Progenitor cell of endocrine pancreas (in vitro differentiated cells): Measurements from ENCODE around the gene TNFAIP8. TPM values are rescaled to one million over a fixed set of nuclear protein-coding genes. Genes with fewer than 3 reads are reported as not detected.

Experiments used
- DNase-seq: peaks from one replicate; pipeline ENCODE4 v3.0.0; 2021; ENCODE audit warnings: low spot score; ENCODE audit not compliant: unreplicated experiment
- H3K27ac Mint-ChIP-seq: 2 replicates; pipeline ENCODE4 v1.8.0; 2021; ENCODE audit warnings: mild to moderate bottlenecking, moderate library complexity, mixed read lengths
- H3K27me3 Mint-ChIP-seq: 2 replicates; pipeline ENCODE4 v1.8.0; 2021; ENCODE audit warnings: mixed read lengths
- H3K36me3 Mint-ChIP-seq: 2 replicates; pipeline ENCODE4 v1.8.0; 2022; ENCODE audit warnings: mixed read lengths; ENCODE audit not compliant: insufficient read depth
- H3K4me1 Mint-ChIP-seq: 2 replicates; pipeline ENCODE4 v1.8.0; 2021; ENCODE audit warnings: low read depth, mixed read lengths
- H3K4me3 Mint-ChIP-seq: 2 replicates; pipeline ENCODE4 v1.8.0; 2021; ENCODE audit warnings: low read depth, mild to moderate bottlenecking, moderate library complexity, mixed read lengths
- H3K9me3 Mint-ChIP-seq: 2 replicates; pipeline ENCODE4 v1.8.0; 2021; ENCODE audit warnings: low read depth, mixed read lengths
- total RNA-seq: library from RNA; stranded (reverse); gene quantifications from 2 replicates; pipeline ENCODE4 v1.2.1, GENCODE V29; 2021
- TF ChIP-seq, protein P1 (sequence below): fragments of 200-600 bp; sonication (generic); IDR thresholded peaks from one replicate; pipeline ENCODE4 v1.5.0; 2021; ENCODE audit warnings: antibody characterized with exemption, mild to moderate bottlenecking; ENCODE audit not compliant: unreplicated experiment

TNFAIP8 gene
- total RNA-seq, 1 donor from 2014 or later: 8.0 TPM

- H3K27ac Mint-ChIP-seq: no peak overlapping the region
- no peak overlapping the region for H3K4me3 Mint-ChIP-seq
- H3K9me3 Mint-ChIP-seq: no peaks in the 10 kb centered on the region
- TF ChIP-seq, protein P1, sequence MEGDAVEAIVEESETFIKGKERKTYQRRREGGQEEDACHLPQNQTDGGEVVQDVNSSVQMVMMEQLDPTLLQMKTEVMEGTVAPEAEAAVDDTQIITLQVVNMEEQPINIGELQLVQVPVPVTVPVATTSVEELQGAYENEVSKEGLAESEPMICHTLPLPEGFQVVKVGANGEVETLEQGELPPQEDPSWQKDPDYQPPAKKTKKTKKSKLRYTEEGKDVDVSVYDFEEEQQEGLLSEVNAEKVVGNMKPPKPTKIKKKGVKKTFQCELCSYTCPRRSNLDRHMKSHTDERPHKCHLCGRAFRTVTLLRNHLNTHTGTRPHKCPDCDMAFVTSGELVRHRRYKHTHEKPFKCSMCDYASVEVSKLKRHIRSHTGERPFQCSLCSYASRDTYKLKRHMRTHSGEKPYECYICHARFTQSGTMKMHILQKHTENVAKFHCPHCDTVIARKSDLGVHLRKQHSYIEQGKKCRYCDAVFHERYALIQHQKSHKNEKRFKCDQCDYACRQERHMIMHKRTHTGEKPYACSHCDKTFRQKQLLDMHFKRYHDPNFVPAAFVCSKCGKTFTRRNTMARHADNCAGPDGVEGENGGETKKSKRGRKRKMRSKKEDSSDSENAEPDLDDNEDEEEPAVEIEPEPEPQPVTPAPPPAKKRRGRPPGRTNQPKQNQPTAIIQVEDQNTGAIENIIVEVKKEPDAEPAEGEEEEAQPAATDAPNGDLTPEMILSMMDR: no peak
- H3K36me3 Mint-ChIP-seq: no peaks in the 10 kb centered on the region
- DNase-seq: no peak
- H3K27me3 Mint-ChIP-seq: no peaks in the 10 kb centered on the region
- peaks cover 3% of the 10 kb centered on the region for H3K4me1 Mint-ChIP-seq
Measured at GRCh38 chr5:119333421-119333851, 22.4 kb upstream of the TNFAIP8 start.

DNA sequence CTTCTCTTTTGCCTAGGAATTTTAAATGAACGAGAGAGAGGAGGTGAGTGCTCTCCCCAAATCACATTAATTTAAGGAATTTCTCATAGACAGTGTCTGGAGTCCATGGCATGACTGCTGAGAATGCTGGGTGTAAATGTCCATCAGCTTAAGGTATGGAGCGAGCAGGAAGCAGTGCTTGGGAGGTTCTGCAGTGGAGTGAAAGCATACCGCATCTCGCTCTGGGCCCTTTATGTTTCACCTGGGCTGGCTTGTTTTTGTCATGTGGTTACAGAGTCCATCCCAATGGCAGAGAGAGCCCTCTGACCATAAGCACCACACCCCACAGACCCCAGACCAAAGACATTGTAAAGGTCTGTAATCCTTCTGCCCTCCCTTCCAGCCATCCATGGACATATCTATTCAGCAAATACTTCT, 20.6 kb upstream of the TNFAIP8 start:
- Mint-ChIP-seq H3K27ac (no peak overlapping the region), H3K4me3 (no peak overlapping the region), H3K36me3 (no peaks in the 10 kb centered on the region), H3K4me1 (peaks cover 3% of the 10 kb centered on the region), H3K27me3 (no peaks in the 10 kb centered on the region), H3K9me3 (no peaks in the 10 kb centered on the region)
- TF ChIP-seq, protein P1: no peak
- no peak for DNase-seq

DNA sequence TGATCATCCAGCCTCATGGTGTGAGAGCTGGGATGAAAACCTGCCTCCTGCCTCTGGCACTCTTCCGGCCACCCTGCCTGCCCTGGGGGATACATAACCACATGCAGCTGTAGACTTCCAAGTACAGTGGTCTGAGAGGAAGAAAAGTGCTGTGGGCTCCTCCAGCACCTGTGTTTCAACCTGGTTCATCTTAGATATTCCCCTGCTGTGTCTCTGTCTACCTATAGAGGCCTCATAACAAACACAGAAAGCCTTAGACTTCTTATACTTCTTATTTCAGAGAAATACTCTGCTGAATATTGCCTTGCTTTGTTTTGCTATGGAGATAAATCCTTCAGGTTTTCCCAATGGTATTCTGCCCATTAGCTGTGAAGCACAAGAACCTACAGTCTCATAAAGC, 19.6 kb upstream of the TNFAIP8 start:
- H3K4me1 Mint-ChIP-seq: peaks cover 3% of the 10 kb centered on the region
- no peaks in the 10 kb centered on the region for H3K27me3 Mint-ChIP-seq
- H3K4me3 Mint-ChIP-seq: no peak overlapping the region
- H3K27ac Mint-ChIP-seq: no peak overlapping the region
- peaks cover 3% of the 10 kb centered on the region for H3K9me3 Mint-ChIP-seq
- H3K36me3 Mint-ChIP-seq: no peaks in the 10 kb centered on the region
- DNase-seq: no peak
- TF ChIP-seq, protein P1: no peak

DNA sequence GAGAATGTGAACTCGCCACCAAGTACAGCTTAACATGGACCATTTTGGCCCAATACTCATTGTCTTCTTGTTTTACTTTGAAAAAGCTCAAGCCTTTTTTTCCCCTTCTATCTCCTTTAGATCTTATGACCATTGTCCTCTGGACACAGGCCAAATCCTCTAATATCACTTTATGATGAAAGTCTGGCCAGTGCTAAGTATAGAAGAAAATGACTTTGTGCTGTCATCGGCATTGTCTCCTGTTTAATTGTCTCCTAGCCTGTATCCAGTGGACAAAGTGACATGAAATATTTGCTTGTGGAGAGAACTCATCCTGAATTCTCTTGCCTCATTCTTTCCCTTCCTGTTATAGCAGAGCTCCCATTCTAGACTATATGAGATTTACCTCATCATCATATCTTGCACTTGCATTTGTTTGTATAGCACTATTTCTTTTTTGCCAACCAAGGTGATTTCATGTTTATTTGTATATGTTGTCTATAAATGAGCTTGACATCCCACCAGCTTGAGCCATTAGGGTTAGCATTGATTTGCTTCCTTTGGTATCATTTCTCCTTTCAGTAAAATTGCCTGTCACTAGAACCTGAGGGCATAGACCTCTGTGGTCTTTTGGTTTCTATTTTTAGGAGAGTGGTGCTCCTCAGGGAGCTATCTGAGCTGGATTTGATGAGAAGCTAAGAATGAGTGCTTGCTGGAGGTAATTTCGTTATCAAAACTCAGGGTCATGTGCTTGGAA, 18.8 kb upstream of the TNFAIP8 start:
- TF ChIP-seq, protein P1: no peak
- DNase-seq: no peak
- H3K27ac Mint-ChIP-seq: no peak overlapping the region
- no peaks in the 10 kb centered on the region for H3K27me3 Mint-ChIP-seq
- H3K9me3 Mint-ChIP-seq: peaks cover 3% of the 10 kb centered on the region
- peaks cover 3% of the 10 kb centered on the region for H3K4me1 Mint-ChIP-seq
- no peak overlapping the region for H3K4me3 Mint-ChIP-seq
- H3K36me3 Mint-ChIP-seq: no peaks in the 10 kb centered on the region

DNA sequence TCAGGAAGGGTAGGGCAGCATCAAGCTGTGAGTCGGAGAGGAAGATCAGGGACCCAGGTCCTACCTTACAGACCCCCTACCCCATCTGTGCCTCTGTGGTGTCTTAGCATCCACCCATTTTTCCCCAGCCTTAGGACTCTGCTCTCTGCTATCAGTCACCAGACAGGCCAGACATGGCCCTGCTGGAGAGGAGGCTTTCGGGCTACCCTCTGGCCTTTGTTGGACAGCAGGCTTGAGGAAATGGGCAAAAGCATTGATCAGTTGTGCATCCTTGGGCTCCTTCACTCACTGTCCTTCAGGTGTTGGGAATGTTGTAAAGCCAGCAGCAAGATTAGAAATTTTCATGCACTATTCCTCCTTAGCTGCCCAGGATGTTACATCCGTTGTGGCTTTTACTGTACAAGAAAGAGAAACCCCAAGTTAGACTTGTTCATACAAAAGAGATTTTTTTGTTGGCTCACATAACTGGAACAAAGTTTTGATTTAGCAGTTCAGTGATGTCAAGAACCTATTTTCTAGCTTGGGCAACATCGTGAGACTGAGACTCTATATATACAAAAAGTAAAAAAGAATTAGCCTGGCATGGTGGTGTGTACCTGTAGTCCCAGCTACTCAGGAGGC, 17.4 kb upstream of the TNFAIP8 start:
- H3K4me1 Mint-ChIP-seq: peaks cover 10% of the 10 kb centered on the region

More for the DNA sequence above, 17.4 kb upstream of the TNFAIP8 start:
- no peak overlapping the region for H3K27ac Mint-ChIP-seq
- H3K27me3 Mint-ChIP-seq: no peaks in the 10 kb centered on the region
- TF ChIP-seq, protein P1: no peak
- H3K9me3 Mint-ChIP-seq: peaks cover 3% of the 10 kb centered on the region
- no peak overlapping the region for H3K4me3 Mint-ChIP-seq
- DNase-seq: no peak
- no peaks in the 10 kb centered on the region for H3K36me3 Mint-ChIP-seq
